SKM-1 treated with dmso at 0.1 percent for 144 hours (cell line): ENCODE results near the gene COX5B.

Experiments
- DNase-seq: peaks from one replicate; lab custom pipeline; 2025; ENCODE audit not compliant: unreplicated experiment; lab: John Stamatoyannopoulos, UW

COX5B gene

GRCh38 chr2:97653874-97654273 lies 8.0 kb downstream of the COX5B start:
- DNase-seq = no peak

DNA sequence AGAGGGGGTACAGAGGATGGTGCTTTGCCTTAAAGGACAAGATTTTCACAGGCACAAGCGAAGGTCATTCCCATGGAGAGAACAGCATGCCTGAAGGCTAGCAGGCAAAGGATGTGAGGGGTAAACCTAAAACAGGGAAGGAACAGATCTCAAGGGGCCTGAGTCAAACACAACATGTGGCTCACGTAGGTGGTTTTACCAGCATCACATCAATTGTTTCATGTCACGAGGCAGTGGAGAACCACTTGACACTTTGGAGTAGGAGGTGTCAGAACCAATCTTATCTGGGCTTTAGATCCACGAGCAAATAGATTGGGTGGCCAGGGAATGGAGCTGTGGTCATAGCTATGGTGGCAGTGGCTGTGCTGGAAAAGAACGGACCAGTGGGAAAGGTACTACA lies 8.4 kb downstream of the COX5B start:
- no peak for DNase-seq

DNA sequence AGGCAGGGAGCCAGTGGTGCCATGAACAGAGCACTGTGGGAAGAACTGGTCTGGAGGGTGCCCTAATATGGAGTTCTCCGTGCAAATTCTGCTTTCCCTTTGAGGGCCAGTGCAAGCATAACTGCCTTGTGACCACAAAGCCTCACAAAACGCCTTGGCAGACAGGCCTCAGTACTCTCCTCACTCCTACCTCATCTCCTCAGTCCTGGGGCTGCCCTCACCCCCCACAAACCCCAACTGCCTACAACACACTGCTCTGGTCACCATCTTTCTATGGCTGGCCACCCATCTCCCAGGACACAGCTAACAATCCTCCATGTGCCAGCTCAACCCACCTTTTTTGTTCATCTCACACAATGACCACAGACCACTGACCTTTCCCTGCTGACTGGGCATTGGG lies 8.9 kb downstream of the COX5B start:
- no peak for DNase-seq

DNA sequence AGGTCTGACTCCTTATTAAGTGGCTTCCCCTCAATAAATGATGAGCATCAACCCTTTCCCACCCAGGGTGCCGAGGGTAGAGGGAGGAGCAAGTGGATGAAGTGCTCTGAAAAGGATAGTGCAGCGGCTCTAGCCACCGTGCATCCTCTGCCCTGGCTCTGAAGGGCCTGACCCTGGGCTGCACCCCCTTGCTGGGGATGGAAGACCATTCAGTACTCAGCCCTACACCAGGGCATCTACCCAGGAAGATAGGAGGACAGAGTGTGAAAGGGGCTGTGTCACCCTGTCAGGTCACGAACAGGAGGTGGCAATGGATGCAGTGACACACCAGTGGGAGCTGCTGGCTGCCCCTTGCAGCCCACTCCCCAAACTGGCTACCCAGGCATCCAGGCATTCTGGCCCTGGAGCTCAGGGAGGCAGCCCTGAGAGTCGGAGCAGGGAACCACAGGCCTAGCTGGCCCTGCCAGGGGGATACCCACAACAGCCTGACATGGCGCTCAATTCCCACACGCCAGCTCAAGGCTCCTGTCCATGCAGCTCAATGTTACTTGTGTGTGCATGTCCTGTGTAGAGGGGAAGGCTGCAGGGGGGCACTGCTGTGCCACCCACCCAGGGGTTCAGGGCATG lies 10.4 kb downstream of the COX5B start:
- DNase-seq = no peak

DNA sequence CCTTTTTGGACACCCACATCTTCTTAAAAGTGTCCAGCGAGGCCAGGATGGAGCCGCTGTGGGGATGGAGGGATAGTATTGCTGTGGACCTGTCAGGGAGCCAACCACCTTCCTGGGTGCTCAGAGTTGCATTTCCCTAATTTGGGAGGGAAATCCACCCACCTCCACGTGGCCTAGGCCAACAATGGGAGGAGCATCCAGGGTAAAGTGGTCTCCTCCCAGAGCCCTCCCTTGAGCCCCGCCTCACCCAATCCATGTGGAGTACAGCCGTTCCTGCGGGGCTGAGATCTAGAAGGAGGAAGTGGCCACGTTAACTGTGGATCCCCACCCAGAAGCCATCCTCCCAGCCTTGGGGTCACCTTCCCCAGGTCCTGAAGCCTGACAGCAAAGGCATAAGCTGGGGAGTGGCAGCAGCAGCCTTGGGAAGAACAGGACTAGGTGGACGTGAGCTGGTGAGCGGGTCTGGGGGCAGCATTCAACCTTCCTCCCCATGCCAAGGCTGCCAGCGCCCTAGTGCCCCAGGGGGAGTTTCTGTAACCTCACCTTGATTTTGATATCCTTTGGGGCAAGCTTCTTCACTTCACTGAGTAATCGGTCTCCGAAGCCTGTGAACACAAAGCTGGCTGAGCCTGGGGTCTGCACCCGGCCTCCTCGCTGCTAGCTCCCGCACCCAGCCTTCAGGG lies 11.2 kb downstream of the COX5B start:
- no peak for DNase-seq

DNA sequence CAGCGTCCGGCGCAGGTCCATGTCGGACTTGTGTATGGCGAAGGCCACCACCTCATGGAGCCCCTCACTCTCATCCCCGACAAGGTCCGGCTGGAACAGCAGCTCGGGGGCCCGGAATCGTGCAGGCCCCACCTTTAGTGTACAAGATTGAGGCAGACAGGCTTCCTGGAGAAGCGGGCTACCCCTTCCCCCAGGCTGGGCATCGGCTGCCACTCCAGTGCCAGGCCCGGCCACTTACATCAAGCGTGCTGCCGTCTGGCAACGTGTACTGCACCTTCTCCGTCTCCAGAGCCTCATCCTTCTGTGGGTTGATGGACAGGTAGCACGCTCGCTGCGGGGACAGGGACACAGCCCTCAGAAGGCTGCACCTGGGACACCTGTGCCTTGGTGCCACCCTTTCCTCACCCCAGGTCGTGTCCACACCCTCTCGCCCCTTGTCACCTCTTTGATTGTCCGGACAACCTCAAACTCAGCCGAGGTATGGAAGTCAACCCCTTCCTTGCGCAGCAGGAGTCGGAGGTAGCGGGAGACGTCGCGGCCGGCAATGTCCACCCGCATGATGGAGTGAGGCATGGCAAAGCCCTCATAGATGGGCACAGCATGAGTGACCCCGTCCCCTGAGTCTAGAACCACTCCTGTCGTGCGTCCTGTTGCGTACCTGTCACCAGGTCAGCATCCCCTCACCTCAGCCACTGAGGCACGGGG lies 12.3 kb downstream of the COX5B start:
- DNase-seq = no peak

DNA sequence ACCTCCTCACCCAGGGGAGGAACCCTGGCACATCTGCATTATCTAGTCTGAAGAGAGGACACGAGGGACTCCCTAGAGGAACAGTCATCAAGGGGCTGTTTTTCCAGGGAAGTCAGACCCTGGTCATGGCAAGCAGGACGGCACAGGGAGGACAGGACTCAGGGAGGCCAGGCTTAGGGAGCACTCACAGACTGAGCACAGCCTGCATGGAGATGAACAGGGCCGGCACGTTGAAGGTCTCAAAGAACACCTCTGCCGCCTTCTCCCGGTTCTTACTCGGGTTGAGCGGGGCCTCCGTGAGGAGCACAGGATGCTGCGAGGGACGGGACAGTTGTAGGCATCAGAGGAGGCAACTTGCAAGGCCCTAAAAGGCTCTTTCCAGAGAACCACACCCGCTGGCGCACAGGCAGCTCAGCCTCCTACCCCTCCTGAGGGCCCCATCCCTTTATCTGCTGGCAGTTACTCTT lies 12.9 kb downstream of the COX5B start:
- no peak for DNase-seq

DNA sequence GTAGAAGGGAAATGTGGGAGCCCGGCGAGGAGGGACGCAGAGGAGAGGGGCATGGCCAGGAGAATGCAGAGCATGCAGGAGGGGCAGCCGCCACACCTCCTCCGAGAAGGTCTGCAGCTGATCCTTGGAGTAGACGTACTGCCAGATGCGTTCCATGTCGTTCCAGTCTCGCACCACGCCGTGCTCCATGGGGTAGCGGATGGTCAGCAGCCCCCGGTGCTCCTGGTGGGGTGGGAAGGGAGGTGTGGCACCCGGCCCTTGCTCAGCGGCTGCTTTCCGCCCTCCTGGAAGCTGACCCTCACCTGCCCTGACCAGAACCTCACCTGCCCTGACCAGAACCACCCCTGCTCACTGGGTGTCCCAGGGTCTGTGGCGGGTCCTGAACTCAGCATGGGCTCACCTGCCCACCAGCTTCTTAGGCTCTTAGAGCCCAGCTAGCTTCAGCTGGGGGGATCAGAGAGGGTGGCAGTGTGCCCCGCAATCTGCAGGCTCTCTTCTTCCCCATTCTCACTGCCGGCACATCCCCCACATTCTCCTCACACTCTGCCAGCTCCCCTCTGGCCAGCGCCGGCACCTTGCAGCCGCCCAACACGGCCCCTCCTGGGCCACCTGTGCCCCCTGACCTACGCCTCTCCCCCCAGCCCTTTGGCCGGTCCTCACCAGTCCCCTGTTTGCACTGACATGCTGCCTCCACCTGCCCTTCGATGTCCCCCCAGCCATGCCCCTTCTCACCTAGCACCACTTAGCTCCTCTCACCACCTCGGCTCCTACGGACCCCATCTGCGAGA lies 13.6 kb downstream of the COX5B start:
- no peak for DNase-seq

- DNase-seq = no peak
Measured at GRCh38 chr2:97660044-97660774, 14.3 kb downstream of the COX5B start.

DNA sequence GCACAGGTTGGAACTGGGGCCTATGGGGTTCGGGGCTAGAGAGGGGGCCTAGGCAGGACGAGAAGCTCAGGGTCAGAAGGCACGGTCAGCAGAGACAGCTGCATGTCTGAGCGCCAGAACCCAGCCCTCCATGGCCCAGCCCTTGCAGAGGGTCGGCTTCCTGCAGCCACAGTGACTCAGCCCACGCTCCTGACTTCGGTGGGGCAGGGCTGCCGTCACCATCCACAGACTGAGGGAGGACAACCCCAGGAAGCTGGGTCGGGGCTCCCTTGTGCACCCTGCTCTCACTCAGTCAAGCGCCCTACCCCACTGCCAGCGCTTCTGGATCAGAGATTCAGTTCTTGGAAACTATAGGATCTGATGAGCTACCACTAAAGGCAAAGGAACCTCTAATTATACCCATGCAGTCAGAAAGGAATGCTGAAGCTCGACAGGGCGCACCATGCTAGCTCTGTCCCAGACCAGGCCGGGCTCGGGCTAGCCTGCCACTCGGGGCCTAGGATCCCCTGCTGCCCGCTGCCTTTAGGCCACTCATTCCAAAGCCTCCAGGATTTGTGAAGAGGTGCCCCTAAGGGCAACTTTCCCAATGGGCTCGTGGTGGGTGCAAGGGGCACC lies 15.0 kb downstream of the COX5B start:
- no peak for DNase-seq

- DNase-seq = no peak
Measured at GRCh38 chr2:97661927-97662326, 16.1 kb downstream of the COX5B start.

DNA sequence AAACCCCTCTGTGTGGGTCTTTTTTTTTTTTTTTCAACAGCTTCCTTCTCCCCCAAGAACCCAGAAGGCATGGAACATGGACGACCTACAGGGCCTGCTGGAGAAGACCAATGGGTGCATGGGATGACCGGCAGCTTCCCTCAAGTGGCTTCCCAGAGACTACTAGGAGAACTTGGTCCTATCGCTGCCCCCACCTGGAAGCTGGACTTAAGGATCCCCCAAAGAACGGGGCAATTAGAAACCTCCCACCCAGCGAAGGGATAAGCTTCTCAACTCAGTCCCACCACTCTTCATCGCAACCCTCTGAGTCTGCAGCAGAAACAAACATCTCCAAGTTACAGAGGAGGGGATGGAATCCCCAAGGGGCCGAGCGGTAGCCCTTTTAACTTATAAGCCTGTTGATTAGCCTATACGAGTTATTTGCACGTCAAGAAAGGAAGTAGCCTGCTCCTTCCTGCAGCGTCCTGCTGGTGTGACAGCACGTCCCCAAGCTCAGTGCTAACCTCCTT lies 16.6 kb downstream of the COX5B start:
- no peak for DNase-seq

GRCh38 chr2:97662895-97663625 lies 17.2 kb downstream of the COX5B start:
- DNase-seq = peak; percentile 80

GRCh38 chr2:97663626-97663961 lies 17.7 kb downstream of the COX5B start:
- no peak for DNase-seq

DNA sequence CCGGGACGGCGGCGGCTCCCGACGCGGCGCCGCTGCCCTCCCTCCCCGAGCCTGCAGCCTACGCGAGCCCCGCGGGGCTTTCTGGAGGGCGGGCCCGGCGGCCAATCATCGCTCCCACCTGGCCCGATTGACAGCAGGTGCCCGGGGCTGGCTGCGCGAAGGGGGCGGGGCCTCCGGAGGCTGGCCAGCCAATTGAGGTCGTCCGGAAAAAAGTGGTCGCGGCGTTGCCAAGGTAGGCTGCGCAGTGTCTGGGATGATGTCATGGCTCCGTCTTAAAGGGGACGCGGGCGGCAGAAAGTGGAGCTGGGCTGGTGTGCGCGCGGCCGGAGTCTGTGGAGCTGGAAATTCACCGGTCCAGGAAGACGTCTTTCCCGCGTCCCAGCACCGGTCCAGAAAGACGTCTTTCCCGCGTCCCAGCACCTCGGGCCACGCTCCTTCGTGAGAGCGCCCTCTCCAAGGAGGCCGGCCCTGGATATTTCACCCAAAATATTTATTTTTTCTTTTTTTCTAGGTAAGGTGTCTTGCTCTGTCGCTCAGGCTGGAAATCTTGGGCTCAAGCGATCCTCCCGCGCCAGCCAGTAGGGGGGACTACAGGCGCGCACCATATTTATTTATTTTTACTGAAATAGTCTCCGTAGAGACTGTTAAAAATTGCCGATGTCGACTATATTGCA lies 18.2 kb downstream of the COX5B start, which contains the start of gene ACTR1B:
TSS of gene ACTR1B (minus strand) at position 83 of the 674 bp plus-strand sequence. CDS start 154 bp downstream, outside the sequence.
- DNase-seq = peak; percentile 98

DNA sequence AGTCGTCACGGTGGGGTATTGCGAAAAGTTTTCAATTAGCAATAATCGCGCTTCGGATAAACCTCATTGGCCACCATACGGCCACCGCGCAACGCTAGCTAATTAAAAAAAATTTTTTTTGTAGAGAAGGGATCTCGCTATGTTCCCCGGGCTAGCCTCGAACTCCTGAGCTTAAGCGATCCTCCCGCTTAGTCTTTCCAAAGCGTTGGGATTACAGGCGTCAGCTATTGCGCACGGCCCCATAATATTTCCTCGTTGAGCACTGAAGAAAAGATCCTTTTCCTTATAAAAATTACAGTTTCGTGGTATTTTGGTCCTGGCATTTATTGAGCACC lies 18.7 kb downstream of the COX5B start:
- DNase-seq = no peak

- DNase-seq = no peak
Measured at GRCh38 chr2:97669448-97669847, 23.6 kb downstream of the COX5B start, which contains the start of gene C2orf92. TSS of gene C2orf92 (plus strand) at chr2:97669713. CDS start at chr2:97669789, 76 bp downstream.

GRCh38 chr2:97670471-97670870 lies 24.6 kb downstream of the COX5B start:
- no peak for DNase-seq

DNA sequence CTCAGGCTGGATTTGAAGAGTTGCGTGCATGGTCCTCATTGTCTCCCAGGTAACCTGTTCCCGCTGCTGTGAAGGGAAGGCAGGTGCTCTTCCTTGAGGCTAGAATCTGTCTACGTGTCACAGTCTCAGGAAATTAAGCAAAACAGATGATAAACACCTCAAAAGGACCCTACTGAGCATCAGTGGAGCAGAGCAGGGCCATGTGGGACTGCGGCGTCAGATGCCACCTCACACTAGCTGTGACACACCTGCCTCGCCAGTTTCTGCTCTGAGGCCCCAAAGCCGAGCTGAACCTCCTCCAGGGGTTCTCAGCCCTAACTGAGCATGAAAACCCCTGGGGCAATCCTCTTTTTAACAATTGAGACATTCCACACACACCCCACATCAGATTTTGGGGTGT lies 25.7 kb downstream of the COX5B start:
- no peak for DNase-seq
